Measurements from ENCODE around the gene MRS2. TPM values are rescaled to one million over a fixed set of nuclear protein-coding genes. Genes with fewer than 3 reads are reported as not detected.
"Not testable (repeated sequence)": the region's sequence is repeated elsewhere in the genome, so short reads cannot be mapped to it uniquely, and the experiment has no call there.

Gene MRS2
- total RNA-seq, 2 experiments from 2014 or later: 20.0 to 23.4 TPM

- DNase-seq: no peak
- H3K27me3 Mint-ChIP-seq: peaks cover 2% of the 10 kb centered on the region
- intact Hi-C loops (cut with micrococcal nuclease): no loop called here
- ChIA-PET CTCF (interaction anchor here (0.5 kb wide), 1 partner anchor 8 kb away, joined by 5 read pairs; no protein-coding TSS in a partner anchor), POLR2A (no interaction called here)
- no peak overlapping the region for H3K4me3 Mint-ChIP-seq
- H3K9me3 Mint-ChIP-seq: no peaks in the 10 kb centered on the region
- no peak overlapping the region for H3K27ac Mint-ChIP-seq
- no peaks in the 10 kb centered on the region for H3K4me1 Mint-ChIP-seq (ENCODE audit: low read depth)
- no peaks in the 10 kb centered on the region for H3K36me3 Mint-ChIP-seq
These were observed 25.9 kb upstream of the MRS2 start for GRCh38 chr6:24376871-24377270.

DNA sequence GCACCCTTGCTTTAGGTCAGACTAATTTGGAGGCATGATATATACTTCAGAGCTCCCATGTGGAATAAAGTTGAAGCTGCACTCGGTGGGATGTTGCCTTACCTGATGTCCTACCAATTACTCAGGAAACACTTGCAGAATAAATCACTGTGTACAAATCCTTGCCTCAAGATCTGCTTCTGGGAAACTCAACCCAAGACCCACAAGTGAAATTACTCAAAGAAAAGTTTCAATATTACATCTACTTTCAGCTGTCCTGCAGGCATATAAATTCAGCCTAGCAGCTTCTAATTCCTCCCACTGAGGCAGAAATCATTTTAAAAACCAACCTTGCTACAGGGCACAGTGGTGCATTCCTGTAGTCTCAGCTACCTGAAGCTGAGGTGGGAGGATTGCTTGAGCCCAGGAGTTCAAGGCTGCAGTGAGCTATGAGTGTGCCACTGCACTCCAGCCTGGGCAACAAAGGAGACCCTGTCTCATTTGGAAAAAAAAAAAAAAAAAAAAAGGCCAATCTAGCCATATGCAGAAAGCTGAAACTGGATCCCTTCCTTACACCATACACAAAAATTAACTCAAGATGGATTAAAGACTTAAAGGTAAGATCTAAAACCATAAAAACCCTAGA is 24.2 kb upstream of the MRS2 start:
- no peaks in the 10 kb centered on the region for H3K36me3 Mint-ChIP-seq
- H3K27me3 Mint-ChIP-seq: peaks cover 2% of the 10 kb centered on the region
- H3K4me3 Mint-ChIP-seq: no peak overlapping the region
- POLR2A ChIA-PET: no interaction called here
- H3K9me3 Mint-ChIP-seq: no peaks in the 10 kb centered on the region
- intact Hi-C loops (cut with micrococcal nuclease): no loop called here
- H3K27ac Mint-ChIP-seq: no peak overlapping the region
- DNase-seq: no peak
- CTCF ChIA-PET: no interaction called here
- H3K4me1 Mint-ChIP-seq (ENCODE audit: low read depth): no peaks in the 10 kb centered on the region

GRCh38 chr6:24381476-24382219 is 21.1 kb upstream of the MRS2 start:
- H3K27ac Mint-ChIP-seq: no peak overlapping the region
- CTCF ChIA-PET: no interaction called here

GRCh38 chr6:24382220-24382540 is 20.6 kb upstream of the MRS2 start:
- Mint-ChIP-seq H3K4me1 (ENCODE audit: low read depth) (no peaks in the 10 kb centered on the region), H3K9me3 (no peaks in the 10 kb centered on the region), H3K27me3 (peaks cover 4% of the 10 kb centered on the region), H3K36me3 (no peaks in the 10 kb centered on the region), H3K27ac (no peak overlapping the region), H3K4me3 (no peak overlapping the region)
- CTCF ChIA-PET: no interaction called here
- POLR2A ChIA-PET: no interaction called here
- no peak for DNase-seq
- intact Hi-C loops (cut with micrococcal nuclease): no loop called here

More at GRCh38 chr6:24381476-24382219, 21.1 kb upstream of the MRS2 start:
- Mint-ChIP-seq H3K36me3 (no peaks in the 10 kb centered on the region), H3K4me1 (ENCODE audit: low read depth) (no peaks in the 10 kb centered on the region), H3K9me3 (no peaks in the 10 kb centered on the region), H3K27me3 (peaks cover 5% of the 10 kb centered on the region), H3K4me3 (no peak overlapping the region)
- intact Hi-C loops (cut with micrococcal nuclease): no loop called here
- POLR2A ChIA-PET: no interaction called here
- no peak for DNase-seq

DNA sequence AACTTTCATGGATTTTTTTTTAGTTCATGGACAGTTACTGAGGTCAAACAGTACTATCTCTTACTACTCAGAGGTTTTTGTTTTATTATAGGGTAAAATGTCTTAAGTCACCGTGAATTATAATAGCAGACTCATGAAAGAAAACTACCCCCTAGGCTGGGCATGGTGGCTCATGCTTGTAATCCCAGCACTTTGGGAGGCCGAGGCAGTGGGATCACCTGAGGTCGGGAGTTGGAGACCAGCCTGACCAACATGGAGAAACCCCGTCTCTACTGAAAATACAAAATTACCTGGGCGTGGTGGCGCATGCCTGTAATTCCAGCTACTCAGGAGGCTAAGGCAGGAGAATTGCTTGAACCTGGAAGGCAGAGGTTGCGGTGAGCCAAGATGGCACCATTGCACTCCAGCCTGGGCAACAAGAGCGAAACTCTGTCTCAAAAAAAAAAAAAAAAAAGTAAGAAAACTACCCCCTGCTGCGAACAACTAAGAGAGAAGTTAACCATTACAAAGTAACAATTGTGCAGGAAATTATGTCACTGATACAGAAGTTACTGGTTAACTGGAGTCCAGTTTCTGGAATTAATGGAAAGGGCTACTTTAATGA is 19.7 kb upstream of the MRS2 start:
- H3K36me3 Mint-ChIP-seq; CTCF ChIA-PET; intact Hi-C loops (cut with micrococcal nuclease); H3K27me3 Mint-ChIP-seq; DNase-seq; H3K4me3 Mint-ChIP-seq; H3K4me1 Mint-ChIP-seq (ENCODE audit: low read depth); H3K9me3 Mint-ChIP-seq; POLR2A ChIA-PET; H3K27ac Mint-ChIP-seq: not testable (repeated sequence)

GRCh38 chr6:24384369-24385130 is 18.2 kb upstream of the MRS2 start:
- not testable (repeated sequence) for H3K4me3 Mint-ChIP-seq

DNA sequence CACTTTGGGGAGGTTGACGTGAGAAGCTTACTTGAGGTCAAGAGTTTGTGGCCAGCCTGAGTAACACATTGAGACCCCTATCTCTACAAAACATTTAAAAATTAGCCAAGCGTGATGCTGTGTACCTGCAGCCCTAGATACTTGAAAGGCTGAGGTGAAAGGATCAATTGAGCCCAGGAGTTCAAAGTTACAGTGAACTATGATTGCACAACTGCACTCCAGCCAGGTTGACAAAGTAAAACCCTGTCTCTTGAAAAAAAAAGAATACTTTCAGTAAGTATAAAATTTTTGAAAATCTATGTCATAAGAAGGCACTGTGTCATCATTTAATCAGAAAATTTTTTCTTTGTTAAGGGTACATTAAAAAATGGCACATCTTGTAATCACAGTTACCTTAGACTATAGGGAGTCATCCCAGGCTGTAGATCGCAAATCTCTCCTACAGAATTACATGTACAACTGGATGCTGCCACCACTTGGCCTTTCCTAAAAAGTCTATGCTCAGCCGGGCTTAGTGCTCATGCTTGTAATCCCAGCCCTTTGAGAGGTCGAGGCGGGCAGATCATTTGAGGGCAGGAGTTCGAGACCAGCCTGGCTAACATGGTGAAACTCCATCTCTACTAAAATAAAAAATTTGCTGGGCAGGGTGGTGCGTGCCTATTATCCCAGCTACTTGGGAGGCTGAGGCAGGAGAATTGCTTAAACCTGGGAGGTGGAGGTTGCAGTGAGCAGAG is 17.0 kb upstream of the MRS2 start:
- ChIA-PET CTCF (interaction anchor here (0.7 kb wide), 1 partner anchor 26 kb away, joined by 3 read pairs; no protein-coding TSS in a partner anchor), POLR2A (no interaction called here)
- Mint-ChIP-seq H3K36me3 (no peaks in the 10 kb centered on the region), H3K27ac (no peak overlapping the region), H3K9me3 (no peaks in the 10 kb centered on the region), H3K4me1 (ENCODE audit: low read depth) (no peaks in the 10 kb centered on the region), H3K27me3 (peaks cover 4% of the 10 kb centered on the region), H3K4me3 (no peak overlapping the region)
- DNase-seq: no peak
- intact Hi-C loops (cut with micrococcal nuclease): no loop called here

More at GRCh38 chr6:24384369-24385130, 18.2 kb upstream of the MRS2 start:
- POLR2A ChIA-PET; H3K4me1 Mint-ChIP-seq (ENCODE audit: low read depth); H3K27ac Mint-ChIP-seq; H3K36me3 Mint-ChIP-seq; DNase-seq; H3K9me3 Mint-ChIP-seq; intact Hi-C loops (cut with micrococcal nuclease); H3K27me3 Mint-ChIP-seq; CTCF ChIA-PET: not testable (repeated sequence)

DNA sequence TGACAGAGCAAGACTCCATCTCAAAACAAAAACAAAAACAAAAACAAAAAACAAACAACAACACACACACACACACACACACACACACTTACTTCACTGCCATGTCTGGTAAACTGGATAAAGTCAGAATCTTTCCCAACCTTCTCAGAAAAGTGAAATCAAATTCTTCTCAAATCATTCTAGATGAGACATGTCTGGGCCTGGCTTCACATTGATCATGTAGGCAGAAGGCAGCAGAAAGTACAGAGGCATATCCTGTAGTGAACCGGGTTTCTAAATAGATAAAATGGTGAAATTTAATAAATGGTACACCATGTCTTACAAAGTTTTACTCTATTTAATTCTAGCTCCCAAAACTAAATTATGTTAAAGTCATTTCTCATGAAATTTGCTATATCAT is 14.9 kb upstream of the MRS2 start:
- Mint-ChIP-seq H3K4me1 (ENCODE audit: low read depth) (no peaks in the 10 kb centered on the region), H3K36me3 (no peaks in the 10 kb centered on the region), H3K4me3 (no peak overlapping the region), H3K27ac (no peak overlapping the region), H3K9me3 (no peaks in the 10 kb centered on the region), H3K27me3 (peaks cover 4% of the 10 kb centered on the region)
- POLR2A ChIA-PET: no interaction called here
- CTCF ChIA-PET: interaction anchor here (1.5 kb wide), 1 partner anchor 105 kb away, joined by 5 read pairs; no protein-coding TSS in a partner anchor
- intact Hi-C loops (cut with micrococcal nuclease): no loop called here
- no peak for DNase-seq

GRCh38 chr6:24391208-24391607 is 11.5 kb upstream of the MRS2 start:
- H3K27ac Mint-ChIP-seq: no peak overlapping the region
- H3K9me3 Mint-ChIP-seq: no peaks in the 10 kb centered on the region
- H3K4me1 Mint-ChIP-seq (ENCODE audit: low read depth): no peaks in the 10 kb centered on the region
- CTCF ChIA-PET: no interaction called here
- H3K27me3 Mint-ChIP-seq: peaks cover 2% of the 10 kb centered on the region
- no peak for DNase-seq
- H3K4me3 Mint-ChIP-seq: no peak overlapping the region
- POLR2A ChIA-PET: no interaction called here
- intact Hi-C loops (cut with micrococcal nuclease): no loop called here
- no peaks in the 10 kb centered on the region for H3K36me3 Mint-ChIP-seq

DNA sequence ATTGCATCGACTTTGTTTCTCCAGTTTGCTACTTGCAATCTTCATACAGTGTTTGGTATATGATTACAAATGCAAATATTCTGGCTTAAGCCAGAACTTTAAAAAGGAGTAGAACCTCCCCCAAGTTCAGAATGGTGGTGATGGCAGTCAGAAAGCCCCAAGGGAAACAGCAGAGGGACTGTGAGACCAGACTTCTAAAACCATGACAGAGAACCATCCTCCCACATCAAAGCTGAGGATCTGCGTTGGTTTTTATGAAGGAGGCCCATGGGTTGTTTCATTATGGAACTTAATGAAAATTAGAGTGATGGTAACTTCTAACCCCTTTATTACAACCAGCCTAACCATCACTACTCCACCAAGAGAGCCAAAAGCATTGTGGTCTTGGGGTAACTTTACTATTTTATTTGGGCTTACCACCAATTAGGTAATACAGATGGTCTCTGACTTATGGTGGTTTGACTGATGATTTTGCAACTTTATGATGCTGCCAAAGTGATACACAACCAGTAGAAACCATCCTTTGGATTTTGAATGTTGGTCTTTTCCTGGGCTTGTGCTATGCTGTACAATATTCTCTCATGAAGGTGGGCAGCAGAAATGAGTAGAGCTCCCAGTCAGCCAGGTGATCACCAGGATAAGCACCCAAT is 10.9 kb upstream of the MRS2 start:
- ChIA-PET POLR2A (no interaction called here), CTCF (no interaction called here)
- intact Hi-C loops (cut with micrococcal nuclease): no loop called here
- H3K36me3 Mint-ChIP-seq: peaks cover 2% of the 10 kb centered on the region
- H3K4me1 Mint-ChIP-seq (ENCODE audit: low read depth): no peaks in the 10 kb centered on the region
- DNase-seq: no peak
- H3K27me3 Mint-ChIP-seq: peaks cover 9% of the 10 kb centered on the region
- no peak overlapping the region for H3K27ac Mint-ChIP-seq
- H3K4me3 Mint-ChIP-seq: no peak overlapping the region
- H3K9me3 Mint-ChIP-seq: peaks cover 6% of the 10 kb centered on the region

DNA sequence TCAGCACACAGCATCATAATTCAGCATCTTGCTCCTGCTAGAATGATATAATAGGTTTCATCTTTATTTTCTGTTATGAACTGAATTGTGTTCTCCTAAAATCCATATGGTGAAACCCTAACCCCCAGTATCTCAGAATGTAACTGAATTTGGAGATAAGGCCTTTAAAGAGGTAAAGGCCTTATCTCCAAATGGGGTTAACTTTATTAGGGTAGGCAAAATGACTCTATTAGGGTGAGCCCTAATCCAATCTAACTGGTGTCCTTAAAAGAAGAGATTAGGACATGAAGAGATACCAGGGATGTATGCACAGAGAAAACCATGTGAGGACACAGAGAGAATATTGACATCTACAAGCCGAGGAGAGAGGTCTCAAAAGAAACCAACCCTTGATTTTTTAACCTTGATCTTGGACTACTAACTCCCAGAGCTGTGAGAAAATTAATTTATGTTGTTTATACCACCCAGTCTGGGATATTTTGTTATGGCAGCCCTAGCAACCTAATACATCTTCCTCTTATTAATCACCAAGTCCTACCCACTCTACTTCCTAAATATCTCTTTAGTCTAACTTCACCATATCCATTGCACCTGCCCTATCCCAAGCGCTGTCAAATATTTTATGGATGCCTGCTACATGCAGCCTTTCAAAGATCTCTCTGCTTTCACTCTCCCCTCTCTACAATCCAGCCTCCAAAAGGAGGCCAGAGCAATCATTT is 8.5 kb upstream of the MRS2 start:
- H3K36me3 Mint-ChIP-seq: peaks cover 2% of the 10 kb centered on the region
- ChIA-PET CTCF (no interaction called here), POLR2A (no interaction called here)
- peaks cover 15% of the 10 kb centered on the region for H3K27me3 Mint-ChIP-seq
- no peak for DNase-seq
- H3K9me3 Mint-ChIP-seq: peaks cover 8% of the 10 kb centered on the region
- no peaks in the 10 kb centered on the region for H3K4me1 Mint-ChIP-seq (ENCODE audit: low read depth)
- H3K4me3 Mint-ChIP-seq: no peak overlapping the region
- intact Hi-C loops (cut with micrococcal nuclease): no loop called here
- no peak overlapping the region for H3K27ac Mint-ChIP-seq

Measured in activated CD4-positive, alpha-beta memory T cell treated with anti-CD3 and anti-CD28 coated beads for 36 hours (primary cell).